A673 (cell line): ENCODE data around the gene ALDH7A1. TPM values are rescaled to one million over a fixed set of nuclear protein-coding genes. Genes with fewer than 3 reads are reported as not detected.

Experiments
- BruUV-seq: library from RNA; stranded (reverse); fragments of 400-500 nt; replicated peaks from 2 replicates; lab custom pipeline; 2021; lab: Mats Ljungman, UMichigan
- CTCF ChIA-PET: fragments of 300-600 bp; sonication (Branson Sonifier 250); formaldehyde crosslinking; loops from one replicate; lab custom pipeline; 2022; ENCODE audit warnings: antibody characterized with exemption; lab: Charles Lee
- POLR2A ChIA-PET: fragments of 300-600 bp; sonication (Branson Sonifier 250); formaldehyde crosslinking; loops from one replicate; lab custom pipeline; 2022; ENCODE audit warnings: antibody characterized with exemption; ENCODE audit not compliant: low non-redundant PET; lab: Charles Lee
- DNase-seq: peaks from one replicate; pipeline ENCODE4 v3.0.0-alpha.2; 2015; ENCODE audit warnings: low spot score
- H3K27ac ChIP-seq: fragments of 200-600 bp; sonication (generic); 2 replicates; pipeline ENCODE4 v1.5.1; 2016; ENCODE audit warnings: mixed run types, low read depth, mild to moderate bottlenecking, mixed read lengths, antibody characterized with exemption, low read length; ENCODE audit not compliant: poor library complexity, severe bottlenecking
- H3K27me3 ChIP-seq: fragments of 200-600 bp; sonication (generic); replicated peaks from 2 replicates; pipeline ENCODE4 v1.6.1; 2017; ENCODE audit warnings: mixed run types, low read depth, mild to moderate bottlenecking, mixed read lengths, antibody characterized with exemption, low read length; ENCODE audit not compliant: insufficient read depth, poor library complexity
- H3K36me3 ChIP-seq: fragments of 200-600 bp; sonication (generic); 2 replicates; pipeline ENCODE4 v1.6.1; 2016; ENCODE audit warnings: mixed run types, mild to moderate bottlenecking, mixed read lengths, antibody characterized with exemption, low read length; ENCODE audit not compliant: insufficient read depth, poor library complexity, severe bottlenecking
- H3K4me1 ChIP-seq: fragments of 200-600 bp; sonication (generic); 2 replicates; pipeline ENCODE4 v1.6.1; 2017; ENCODE audit warnings: mixed run types, mild to moderate bottlenecking, mixed read lengths, antibody characterized with exemption, low read length; ENCODE audit not compliant: insufficient read depth, poor library complexity, severe bottlenecking
- H3K4me3 ChIP-seq: fragments of 200-600 bp; sonication (generic); 2 replicates; pipeline ENCODE4 v1.5.1; 2016; ENCODE audit warnings: low read depth, mixed run types, mild to moderate bottlenecking, mixed read lengths, low read length; ENCODE audit not compliant: poor library complexity, severe bottlenecking
- H3K9me3 ChIP-seq: fragments of 200-600 bp; sonication (generic); 2 replicates; pipeline ENCODE4 v1.6.1; 2016; ENCODE audit warnings: mixed run types, low read depth, mild to moderate bottlenecking, mixed read lengths, antibody characterized with exemption, low read length; ENCODE audit not compliant: poor library complexity, severe bottlenecking
- EZH2 ChIP-seq: fragments of 200-600 bp; sonication (generic); IDR thresholded peaks from 2 replicates; pipeline ENCODE4 v1.6.1; 2017; ENCODE audit warnings: borderline replicate concordance, low read depth, mild to moderate bottlenecking, mixed read lengths, antibody characterized with exemption, low read length; ENCODE audit not compliant: poor library complexity, severe bottlenecking
- intact Hi-C: fragments of 100-400 bp; cut with micrococcal nuclease; formaldehyde crosslinking; loops from one replicate; pipeline ENCODE4 v1.10.0; 2022; ENCODE audit not compliant: unreplicated experiment
- total RNA-seq: library from RNA; stranded (reverse); gene quantifications from 2 replicates; pipeline ENCODE4 v1.2.3, GENCODE V29; 2021
- TF ChIP-seq, protein P1 (sequence below): fragments of 300-800, 200-600 bp; sonication (generic); conservative IDR thresholded peaks from 2 replicates; pipeline ENCODE4 v1.5.1; 2017; ENCODE audit warnings: low read depth, mild to moderate bottlenecking, antibody characterized with exemption, low read length, moderate library complexity, mixed read lengths

The ALDH7A1 gene
- total RNA-seq, 1 experiment from 2014 or later = 95.2 TPM

DNA sequence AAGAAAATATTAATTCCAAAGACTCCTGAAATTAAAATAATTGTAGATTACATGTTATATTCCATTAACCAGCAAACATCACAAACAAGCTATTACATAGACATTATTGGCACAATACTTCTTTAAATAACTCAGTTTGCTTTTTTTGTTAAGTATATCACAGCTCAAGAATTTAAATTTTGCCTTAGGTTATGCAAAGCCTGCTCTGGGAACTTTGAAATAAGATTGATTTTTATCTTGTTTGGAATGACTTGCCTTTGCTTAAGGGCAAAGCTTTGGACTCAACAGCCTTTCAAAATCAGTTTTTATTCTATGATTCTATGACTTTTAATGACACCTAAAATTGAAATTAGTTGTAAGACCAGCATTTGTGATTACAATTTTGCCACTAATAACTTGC lies 78.2 kb downstream of the ALDH7A1 start:
- TF ChIP-seq, protein P1, sequence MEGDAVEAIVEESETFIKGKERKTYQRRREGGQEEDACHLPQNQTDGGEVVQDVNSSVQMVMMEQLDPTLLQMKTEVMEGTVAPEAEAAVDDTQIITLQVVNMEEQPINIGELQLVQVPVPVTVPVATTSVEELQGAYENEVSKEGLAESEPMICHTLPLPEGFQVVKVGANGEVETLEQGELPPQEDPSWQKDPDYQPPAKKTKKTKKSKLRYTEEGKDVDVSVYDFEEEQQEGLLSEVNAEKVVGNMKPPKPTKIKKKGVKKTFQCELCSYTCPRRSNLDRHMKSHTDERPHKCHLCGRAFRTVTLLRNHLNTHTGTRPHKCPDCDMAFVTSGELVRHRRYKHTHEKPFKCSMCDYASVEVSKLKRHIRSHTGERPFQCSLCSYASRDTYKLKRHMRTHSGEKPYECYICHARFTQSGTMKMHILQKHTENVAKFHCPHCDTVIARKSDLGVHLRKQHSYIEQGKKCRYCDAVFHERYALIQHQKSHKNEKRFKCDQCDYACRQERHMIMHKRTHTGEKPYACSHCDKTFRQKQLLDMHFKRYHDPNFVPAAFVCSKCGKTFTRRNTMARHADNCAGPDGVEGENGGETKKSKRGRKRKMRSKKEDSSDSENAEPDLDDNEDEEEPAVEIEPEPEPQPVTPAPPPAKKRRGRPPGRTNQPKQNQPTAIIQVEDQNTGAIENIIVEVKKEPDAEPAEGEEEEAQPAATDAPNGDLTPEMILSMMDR = no peak
- TF ChIP-seq EZH2 = no peak
- ChIA-PET POLR2A (no interaction called here), CTCF (no interaction called here)
- intact Hi-C loops = no loop called here
- H3K27me3 ChIP-seq = no peaks in the 10 kb centered on the region
- H3K36me3 ChIP-seq = no peaks in the 10 kb centered on the region
- no peaks in the 10 kb centered on the region for H3K9me3 ChIP-seq
- BruUV-seq = no TSS peak
- no peak overlapping the region for H3K27ac ChIP-seq
- no peaks in the 10 kb centered on the region for H3K4me1 ChIP-seq
- DNase-seq = no peak
- no peak overlapping the region for H3K4me3 ChIP-seq

DNA sequence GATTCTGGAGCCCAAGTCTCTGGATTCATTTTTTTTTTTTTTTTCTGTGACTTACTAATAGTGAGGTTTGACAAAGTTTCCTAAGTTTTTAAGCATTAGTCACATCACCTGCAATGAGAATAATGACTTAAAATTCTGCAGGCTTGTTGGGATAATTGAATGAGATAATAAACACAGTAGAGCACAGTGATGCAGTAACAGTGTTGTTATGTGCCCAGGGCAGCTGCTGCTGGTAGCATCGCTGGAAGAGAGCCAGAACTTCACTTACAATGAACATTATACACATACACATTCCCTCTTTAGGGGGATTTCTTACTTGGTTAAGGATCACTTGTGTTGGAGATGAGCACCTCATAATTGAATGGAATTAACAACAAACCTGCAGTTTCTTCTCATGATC lies 78.9 kb downstream of the ALDH7A1 start:
- no peak overlapping the region for H3K4me3 ChIP-seq
- ChIA-PET CTCF (no interaction called here), POLR2A (no interaction called here)
- H3K27ac ChIP-seq = no peak overlapping the region
- no peaks in the 10 kb centered on the region for H3K27me3 ChIP-seq
- no peak for DNase-seq
- no peaks in the 10 kb centered on the region for H3K36me3 ChIP-seq
- no peak for TF ChIP-seq EZH2
- TF ChIP-seq, protein P1 = no peak
- no TSS peak for BruUV-seq
- intact Hi-C loops = no loop called here
- no peaks in the 10 kb centered on the region for H3K4me1 ChIP-seq
- no peaks in the 10 kb centered on the region for H3K9me3 ChIP-seq

DNA sequence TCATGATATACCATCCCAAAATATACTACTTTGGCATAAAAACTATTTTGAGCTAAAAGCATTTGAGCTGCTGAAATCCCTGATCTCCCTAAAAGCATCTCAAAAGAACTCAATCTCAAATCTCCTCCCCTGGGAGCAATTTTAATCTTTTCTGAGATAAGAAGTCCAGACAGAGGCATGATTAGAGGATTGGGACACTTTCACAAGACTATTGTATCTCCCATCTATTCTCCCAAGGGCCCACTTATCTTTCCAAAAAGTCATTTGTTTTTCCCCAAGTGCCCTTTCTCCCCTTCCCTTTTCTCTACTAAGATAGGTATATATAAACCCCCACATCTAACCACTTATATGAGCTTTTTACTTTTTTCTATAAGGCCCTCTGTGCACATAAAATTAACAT lies 79.7 kb downstream of the ALDH7A1 start:
- Histone ChIP-seq H3K36me3 (no peaks in the 10 kb centered on the region), H3K27me3 (no peaks in the 10 kb centered on the region), H3K4me3 (no peak overlapping the region), H3K27ac (no peak overlapping the region), H3K4me1 (no peaks in the 10 kb centered on the region), H3K9me3 (no peaks in the 10 kb centered on the region)
- ChIA-PET CTCF (no interaction called here), POLR2A (no interaction called here)
- BruUV-seq = no TSS peak
- intact Hi-C loops = no loop called here
- TF ChIP-seq, protein P1 = no peak
- TF ChIP-seq EZH2 = no peak
- peak; percentile 43 for DNase-seq
